ENCODE measurements around the gene ARHGEF10L.

The ARHGEF10L gene

GRCh38 chr1:17521946-17522612, 17.4 kb upstream of the ARHGEF10L start:
- DNase-seq: no peak

GRCh38 chr1:17523321-17524041, 16.0 kb upstream of the ARHGEF10L start:
- DNase-seq: no peak

- DNase-seq: no peak
Measured at GRCh38 chr1:17524645-17525044, 14.9 kb upstream of the ARHGEF10L start.

GRCh38 chr1:17525996-17526686, 13.4 kb upstream of the ARHGEF10L start:
- no peak for DNase-seq

- DNase-seq: no peak
Measured at GRCh38 chr1:17527036-17527914, 12.2 kb upstream of the ARHGEF10L start.

- no peak for DNase-seq
Measured at GRCh38 chr1:17529381-17529780, 10.1 kb upstream of the ARHGEF10L start.

DNA sequence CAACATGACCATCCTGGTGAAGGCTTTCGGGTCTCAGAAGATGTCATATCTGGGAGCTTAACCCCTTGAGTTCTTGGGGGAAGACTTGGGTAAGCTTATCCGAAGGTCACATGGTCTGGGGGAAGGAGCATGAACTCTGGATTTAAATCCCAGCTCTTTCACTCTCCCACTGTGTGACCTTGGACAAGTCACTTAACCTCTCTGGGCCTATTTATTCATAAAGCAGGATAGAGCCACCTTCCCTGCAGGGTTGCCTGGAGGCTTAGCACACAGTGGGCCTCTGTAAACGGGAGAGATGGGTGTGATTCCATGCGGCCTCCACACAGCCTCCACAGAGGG, 8.2 kb upstream of the ARHGEF10L start:
- no peak for DNase-seq

- no peak for DNase-seq
Measured at GRCh38 chr1:17531682-17532487, 7.6 kb upstream of the ARHGEF10L start.

DNA sequence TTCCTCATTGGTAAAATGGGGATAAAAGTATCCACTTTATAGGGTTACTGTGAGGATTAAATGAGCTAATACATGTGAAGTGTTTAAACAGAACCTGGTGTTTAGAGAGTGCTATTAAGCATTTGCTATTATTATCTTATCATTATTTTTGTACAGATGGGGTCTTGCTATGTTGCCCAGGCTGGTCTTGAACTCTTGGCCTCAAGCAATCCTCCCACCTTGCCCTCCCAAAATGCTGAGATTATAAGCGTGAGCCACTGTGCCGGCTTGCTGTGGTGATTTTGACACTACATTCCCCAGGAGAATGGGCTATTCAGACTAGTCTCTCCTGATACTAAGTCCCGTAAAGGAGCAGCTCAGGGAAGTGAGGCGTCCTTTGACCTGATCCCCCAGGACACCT, 6.3 kb upstream of the ARHGEF10L start:
- no peak for DNase-seq

- DNase-seq: no peak
Measured at GRCh38 chr1:17535300-17535936, 4.1 kb upstream of the ARHGEF10L start.

DNA sequence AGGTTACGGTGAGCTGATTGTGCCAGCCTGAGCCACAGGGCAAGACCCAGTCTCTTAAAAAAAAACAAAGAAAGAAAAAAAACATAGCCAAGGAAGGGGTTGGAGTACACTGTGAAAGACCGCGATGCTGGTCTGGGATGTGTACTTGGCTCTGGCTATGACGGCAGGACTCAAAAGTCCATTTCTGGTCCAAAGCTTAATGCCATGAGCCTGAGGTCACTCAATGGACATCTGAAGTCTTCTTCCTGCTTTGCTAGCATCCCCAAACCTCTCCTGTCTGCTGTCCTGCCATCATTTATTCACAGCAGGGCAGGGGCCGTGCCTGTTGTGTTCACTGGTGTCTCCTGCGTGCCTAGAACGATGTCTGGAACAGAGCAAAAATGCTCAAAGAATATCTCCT, 1.5 kb upstream of the ARHGEF10L start:
- DNase-seq: no peak

DNA sequence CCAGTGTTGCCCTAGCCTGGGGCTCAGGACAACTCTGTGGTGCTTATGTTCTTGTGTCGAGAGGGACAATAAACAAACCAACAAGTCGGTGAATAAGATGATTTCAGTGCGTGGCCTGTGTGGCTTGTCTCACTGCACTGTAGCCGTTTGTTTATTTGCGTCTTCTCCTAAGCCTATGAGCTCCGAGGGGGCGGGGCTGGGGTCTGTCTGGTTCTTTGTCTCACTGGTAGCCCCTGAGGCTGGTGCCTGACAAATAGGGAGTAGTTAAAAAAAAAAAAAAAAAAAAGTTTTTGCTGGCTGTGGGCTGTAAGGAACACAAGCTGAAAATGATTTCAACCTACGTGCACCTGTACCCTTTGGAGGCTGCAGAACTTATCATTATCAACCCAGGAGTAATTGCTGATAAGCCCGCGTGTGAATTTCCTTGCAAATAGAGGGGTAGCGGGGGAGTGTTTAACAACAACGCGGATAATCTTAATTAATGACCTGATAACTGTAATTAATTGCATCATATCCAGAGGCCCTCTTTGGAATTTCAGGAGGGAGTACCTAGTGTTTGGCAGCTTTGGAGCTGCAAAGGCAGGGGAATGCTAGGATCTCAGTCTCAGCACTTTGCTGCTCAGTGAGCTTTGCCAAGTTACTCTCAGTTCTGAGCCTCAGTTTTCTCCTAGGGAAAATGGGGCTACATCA, 925 bp upstream of the ARHGEF10L start:
- DNase-seq: no peak

- DNase-seq: no peak
Measured at GRCh38 chr1:17539118-17539476, 401 bp upstream of the ARHGEF10L start.

DNA sequence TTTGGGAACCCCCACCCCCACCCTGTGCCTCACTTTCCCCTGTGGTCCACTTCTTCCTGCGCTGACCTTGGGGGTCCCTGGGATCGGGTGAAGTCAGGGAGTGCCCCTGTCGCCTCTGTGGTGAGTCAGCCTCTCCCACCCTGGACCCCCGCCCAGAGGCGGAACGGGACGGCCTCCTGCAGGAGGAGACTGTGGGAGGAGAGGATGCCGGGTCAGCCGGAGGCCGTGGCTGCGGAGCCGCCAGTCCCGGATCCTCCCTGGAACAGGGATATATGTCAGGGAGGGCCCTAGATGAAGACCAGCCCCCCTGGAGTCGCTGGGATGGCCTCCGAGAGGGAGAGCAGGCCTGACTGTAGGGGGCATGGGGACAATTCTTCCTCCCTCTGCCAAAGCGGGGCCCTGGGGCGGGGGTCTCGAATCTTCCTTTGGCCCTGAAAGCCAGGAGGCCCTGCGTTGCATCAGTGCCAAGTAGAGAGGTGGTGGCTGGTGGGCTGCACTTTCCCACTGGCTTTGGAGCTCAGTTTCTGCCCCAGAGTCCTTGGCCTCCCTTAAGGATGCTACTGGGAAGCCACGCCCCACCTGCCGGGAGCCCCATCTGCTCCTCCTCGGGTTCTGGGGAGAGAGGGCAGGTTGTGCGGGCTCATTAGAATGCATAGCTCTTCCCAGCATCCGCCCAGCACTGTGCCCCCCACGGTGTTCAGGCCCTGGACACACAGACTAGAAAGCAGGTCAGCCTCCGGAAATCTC, 930 bp downstream of the ARHGEF10L start:
- no peak for DNase-seq

DNA sequence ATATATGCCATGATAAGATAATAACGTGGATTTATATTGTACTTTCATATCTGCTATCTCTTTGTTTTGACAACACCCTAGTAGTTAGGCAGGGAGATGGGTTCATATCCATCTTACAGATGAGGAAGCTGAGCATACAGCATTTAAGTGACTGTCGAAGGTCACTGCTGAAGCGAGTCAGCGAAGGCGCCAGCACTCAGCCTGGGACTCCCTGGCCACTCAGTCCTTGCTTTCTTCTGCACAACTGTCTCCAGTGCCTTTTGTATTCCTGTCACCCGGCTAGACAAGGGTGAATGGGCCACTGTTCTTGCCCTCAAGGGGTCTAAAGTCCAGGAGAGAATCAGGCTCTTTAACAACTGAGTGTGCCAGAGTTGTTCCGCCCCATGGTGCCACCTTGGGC, 3.1 kb downstream of the ARHGEF10L start:
- no peak for DNase-seq

DNA sequence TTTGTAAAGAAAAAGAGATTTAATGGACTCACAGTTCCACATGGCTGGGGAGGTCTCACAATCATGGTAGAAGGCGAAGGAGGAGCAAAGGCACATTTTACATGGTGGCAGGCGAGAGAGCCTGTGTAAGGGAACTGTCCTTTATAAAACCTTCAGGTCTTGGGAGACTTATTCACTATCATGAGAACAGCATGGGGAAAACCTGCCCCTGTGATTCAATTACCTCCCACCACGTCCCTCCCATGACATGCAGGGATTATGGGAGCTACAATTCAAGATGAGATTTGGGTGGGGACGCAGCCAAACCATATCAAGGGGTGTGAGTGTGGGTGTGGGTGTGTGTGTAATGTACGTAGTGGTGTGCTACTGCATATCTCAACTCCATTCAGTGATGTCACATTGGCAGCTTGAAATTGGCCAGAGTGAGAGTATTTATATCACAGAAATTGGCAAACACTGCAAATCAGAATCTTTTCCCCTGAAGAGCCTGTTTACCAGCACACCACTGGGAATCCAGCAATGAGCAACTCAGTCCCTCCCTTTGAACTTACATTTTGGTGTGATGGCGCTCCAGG, 5.4 kb downstream of the ARHGEF10L start:
- DNase-seq: no peak

GRCh38 chr1:17545356-17545755, 5.9 kb downstream of the ARHGEF10L start:
- DNase-seq: no peak

DNA sequence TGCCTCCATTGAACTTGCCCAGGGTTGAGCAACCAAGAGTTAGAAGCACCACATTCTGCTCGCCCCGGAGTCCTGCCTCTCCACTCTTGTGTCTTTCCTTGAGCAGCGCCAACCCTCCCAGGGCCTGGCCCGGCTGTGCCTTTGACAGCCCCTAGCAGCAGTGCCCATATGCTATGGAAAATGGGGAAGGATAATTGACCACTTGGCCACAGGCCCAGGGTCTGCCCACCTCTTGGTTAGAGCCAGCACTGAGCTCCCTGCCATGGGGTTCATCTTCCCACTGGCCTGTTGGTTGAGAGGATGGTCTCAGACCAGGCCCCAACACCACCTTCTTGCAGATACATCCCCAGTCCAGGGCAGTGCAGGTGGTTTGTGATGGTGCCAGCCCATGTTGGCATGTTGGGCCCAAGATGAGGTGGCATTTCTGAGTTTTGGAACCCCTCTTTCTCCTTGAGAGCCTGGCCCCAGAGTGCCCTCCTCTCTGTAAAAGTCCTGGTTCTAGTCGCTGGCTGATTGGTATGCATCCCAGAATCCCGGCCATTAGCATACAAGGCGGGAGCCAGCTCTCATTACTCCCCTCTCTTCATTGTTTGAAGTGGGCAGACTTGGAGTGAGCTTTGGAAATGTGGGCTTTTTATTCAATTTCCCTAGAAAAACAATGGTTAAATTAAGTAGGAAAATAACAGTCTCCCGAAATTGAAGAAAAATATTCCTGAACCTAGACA, 7.6 kb downstream of the ARHGEF10L start:
- DNase-seq: no peak

- no peak for DNase-seq
Measured at GRCh38 chr1:17549384-17549783, 9.9 kb downstream of the ARHGEF10L start.

All from activated CD4-positive, CD25-positive, alpha-beta regulatory T cell treated with anti-CD3 and anti-CD28 coated beads, Interleukin-2, amount 50 U/mL, for 72 hours (primary cell).